Measurements from ENCODE around the gene CCDC152.

GRCh38 chr5:42759456-42759855 lies 2.8 kb downstream of the CCDC152 start:
- TF ChIP-seq POLR2A (IDR thresholded peaks at IDR 0.05) (no peak), CTCF (IDR thresholded peaks at IDR 0.05 in 4 of 5, conservative IDR thresholded peaks at IDR 0.05 in 1 of 5) (no peak)

All from gastrocnemius medialis (tissue), 4 donors.